GM21737 (cell line): ENCODE measurements around the gene CHMP6.

ENCODE experiments used
- ATAC-seq: cut with Tn5 transposase; IDR thresholded peaks from one replicate; pipeline ENCODE4 v1.9.1; 2021; ENCODE audit warnings: mild to moderate bottlenecking, moderate library complexity; ENCODE audit not compliant: unreplicated experiment

The CHMP6 gene

GRCh38 chr17:80956321-80957190 is 35.1 kb upstream of the CHMP6 start:
- no peak for ATAC-seq

- ATAC-seq, result no peak
These were observed 34.1 kb upstream of the CHMP6 start for GRCh38 chr17:80957461-80957941.

GRCh38 chr17:80959330-80960036 is 32.2 kb upstream of the CHMP6 start:
- no peak for ATAC-seq

- ATAC-seq, result no peak
These were observed 31.4 kb upstream of the CHMP6 start for GRCh38 chr17:80960037-80960796.

GRCh38 chr17:80960797-80961452 is 30.7 kb upstream of the CHMP6 start:
- no peak for ATAC-seq

GRCh38 chr17:80961541-80962330 is 29.9 kb upstream of the CHMP6 start:
- no peak for ATAC-seq

GRCh38 chr17:80962356-80963329 is 29.0 kb upstream of the CHMP6 start:
- no peak for ATAC-seq

- no peak for ATAC-seq
These were observed 27.7 kb upstream of the CHMP6 start for GRCh38 chr17:80963812-80964543.

GRCh38 chr17:80964544-80964856 is 27.1 kb upstream of the CHMP6 start:
- no peak for ATAC-seq

GRCh38 chr17:80964859-80965580 is 26.6 kb upstream of the CHMP6 start:
- no peak for ATAC-seq

- no peak for ATAC-seq
These were observed 26.0 kb upstream of the CHMP6 start for GRCh38 chr17:80965606-80966005.

GRCh38 chr17:80967404-80967872 is 24.2 kb upstream of the CHMP6 start:
- no peak for ATAC-seq

- no peak for ATAC-seq
These were observed 23.0 kb upstream of the CHMP6 start for GRCh38 chr17:80968602-80969029.

- no peak for ATAC-seq
These were observed 22.5 kb upstream of the CHMP6 start for GRCh38 chr17:80969030-80969673.

GRCh38 chr17:80969674-80970043 is 22.0 kb upstream of the CHMP6 start:
- no peak for ATAC-seq

GRCh38 chr17:80970044-80970761 is 21.4 kb upstream of the CHMP6 start:
- ATAC-seq, result no peak
